Measurements from ENCODE around the gene PLXNA4.

DNA sequence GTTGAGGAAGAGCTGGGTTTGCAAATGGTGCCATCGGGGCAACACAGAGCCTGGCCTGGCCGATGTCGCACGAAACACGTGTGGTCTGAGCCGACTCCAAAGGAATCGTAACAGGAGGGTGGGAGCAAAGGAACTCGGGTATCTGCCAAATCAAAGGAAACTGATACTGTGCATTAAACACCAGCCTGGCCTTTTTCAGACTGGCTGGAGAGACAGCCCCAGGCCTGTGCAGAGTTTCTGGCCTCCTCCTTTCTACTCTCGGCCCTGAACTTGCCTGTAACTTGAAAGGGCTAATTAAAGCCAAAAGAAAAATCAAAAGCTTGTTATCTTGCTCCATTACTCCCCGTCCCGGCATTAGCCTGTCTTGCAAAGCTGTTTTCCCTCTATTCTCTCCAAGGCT lies 71.4 kb downstream of the PLXNA4 start:
- TF ChIP-seq, protein P1, sequence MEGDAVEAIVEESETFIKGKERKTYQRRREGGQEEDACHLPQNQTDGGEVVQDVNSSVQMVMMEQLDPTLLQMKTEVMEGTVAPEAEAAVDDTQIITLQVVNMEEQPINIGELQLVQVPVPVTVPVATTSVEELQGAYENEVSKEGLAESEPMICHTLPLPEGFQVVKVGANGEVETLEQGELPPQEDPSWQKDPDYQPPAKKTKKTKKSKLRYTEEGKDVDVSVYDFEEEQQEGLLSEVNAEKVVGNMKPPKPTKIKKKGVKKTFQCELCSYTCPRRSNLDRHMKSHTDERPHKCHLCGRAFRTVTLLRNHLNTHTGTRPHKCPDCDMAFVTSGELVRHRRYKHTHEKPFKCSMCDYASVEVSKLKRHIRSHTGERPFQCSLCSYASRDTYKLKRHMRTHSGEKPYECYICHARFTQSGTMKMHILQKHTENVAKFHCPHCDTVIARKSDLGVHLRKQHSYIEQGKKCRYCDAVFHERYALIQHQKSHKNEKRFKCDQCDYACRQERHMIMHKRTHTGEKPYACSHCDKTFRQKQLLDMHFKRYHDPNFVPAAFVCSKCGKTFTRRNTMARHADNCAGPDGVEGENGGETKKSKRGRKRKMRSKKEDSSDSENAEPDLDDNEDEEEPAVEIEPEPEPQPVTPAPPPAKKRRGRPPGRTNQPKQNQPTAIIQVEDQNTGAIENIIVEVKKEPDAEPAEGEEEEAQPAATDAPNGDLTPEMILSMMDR (IDR thresholded peaks at IDR 0.05) = no peak
- TF ChIP-seq POLR2A (IDR thresholded peaks at IDR 0.05) (no peak), POLR2AphosphoS5 (IDR thresholded peaks at IDR 0.05) (no peak)

Data from prostate gland (tissue), 2 donors.